ENCODE data around the gene AIP. TPM values are rescaled to one million over a fixed set of nuclear protein-coding genes. Genes with fewer than 3 reads are reported as not detected.
"Not testable (repeated sequence)": the region's sequence is repeated elsewhere in the genome, so short reads cannot be mapped to it uniquely, and the experiment has no call there.

Gene AIP
- total and polyA plus RNA-seq, 10 donors: 72.2 to 146 (median 92.6) TPM

DNA sequence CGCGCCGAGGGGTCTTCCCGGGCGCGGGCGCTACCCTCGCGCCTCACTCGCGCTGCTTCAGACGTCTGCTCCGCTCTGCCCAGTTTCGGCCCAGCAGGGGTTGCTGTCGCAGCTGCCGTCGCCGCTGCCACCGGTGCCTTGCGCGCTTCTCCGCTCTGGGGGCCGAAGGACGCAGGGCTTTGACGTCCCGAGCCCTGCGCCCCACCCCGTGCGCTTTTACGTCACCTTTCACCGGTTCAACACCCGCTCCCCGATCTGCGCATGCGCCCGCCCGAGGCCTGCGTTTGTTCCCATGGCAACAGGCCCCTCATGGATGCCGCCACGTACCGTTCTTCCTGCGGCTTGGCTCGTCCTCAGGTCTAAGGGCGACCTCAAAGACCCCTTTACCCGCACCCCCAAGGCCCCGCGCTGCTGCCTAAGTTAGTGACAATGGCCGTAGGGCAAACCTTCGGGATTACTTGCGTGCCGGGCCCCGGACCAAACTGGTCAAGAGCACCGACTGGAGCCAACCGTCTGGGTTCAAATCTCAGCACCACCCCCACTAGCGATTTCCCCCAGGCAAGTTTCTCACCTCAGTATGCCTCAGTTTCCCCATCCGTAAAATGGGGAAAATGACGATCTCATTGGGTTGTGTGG lies 25.8 kb downstream of the AIP start:
- TF ChIP-seq POLR2AphosphoS5 (IDR thresholded peaks at IDR 0.05) (peak; percentile 60 to 89 (median 65)), POLR2A (IDR thresholded peaks at IDR 0.05) (peak in 2 of 3 donors; percentile 23 to 66)
- TF ChIP-seq, protein P1, sequence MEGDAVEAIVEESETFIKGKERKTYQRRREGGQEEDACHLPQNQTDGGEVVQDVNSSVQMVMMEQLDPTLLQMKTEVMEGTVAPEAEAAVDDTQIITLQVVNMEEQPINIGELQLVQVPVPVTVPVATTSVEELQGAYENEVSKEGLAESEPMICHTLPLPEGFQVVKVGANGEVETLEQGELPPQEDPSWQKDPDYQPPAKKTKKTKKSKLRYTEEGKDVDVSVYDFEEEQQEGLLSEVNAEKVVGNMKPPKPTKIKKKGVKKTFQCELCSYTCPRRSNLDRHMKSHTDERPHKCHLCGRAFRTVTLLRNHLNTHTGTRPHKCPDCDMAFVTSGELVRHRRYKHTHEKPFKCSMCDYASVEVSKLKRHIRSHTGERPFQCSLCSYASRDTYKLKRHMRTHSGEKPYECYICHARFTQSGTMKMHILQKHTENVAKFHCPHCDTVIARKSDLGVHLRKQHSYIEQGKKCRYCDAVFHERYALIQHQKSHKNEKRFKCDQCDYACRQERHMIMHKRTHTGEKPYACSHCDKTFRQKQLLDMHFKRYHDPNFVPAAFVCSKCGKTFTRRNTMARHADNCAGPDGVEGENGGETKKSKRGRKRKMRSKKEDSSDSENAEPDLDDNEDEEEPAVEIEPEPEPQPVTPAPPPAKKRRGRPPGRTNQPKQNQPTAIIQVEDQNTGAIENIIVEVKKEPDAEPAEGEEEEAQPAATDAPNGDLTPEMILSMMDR (IDR thresholded peaks at IDR 0.05 in 8 of 11, conservative IDR thresholded peaks at IDR 0.05 in 3 of 11): peak in 1 of 11 experiments; percentile 4
- DNase-seq: peak; percentile 98
- peak overlapping the region; percentile 63 to 97 (median 86) for H3K4me3 ChIP-seq
- 1 to 2% (median 1%) methylated on average over 34 to 57 of the region's 57 CpGs for WGBS, 5 donors
- intact Hi-C loops (cut with DNase I; ENCODE audit: low total_unique reads): loop anchor here (5.0 kb wide), 1 partner anchor 111 kb away; no protein-coding TSS in a partner anchor
- H3K27ac ChIP-seq: peak overlapping the region; percentile 97 to 100 (median 98)
- peaks cover 0 to 10% (median 0%) of the 10 kb centered on the region in 6 donors for H3K36me3 ChIP-seq
- H3K27me3 ChIP-seq (replicated peaks in 1 of 7): peaks cover 0 to 35% (median 0%) of the 10 kb centered on the region in 7 donors
- H3K4me1 ChIP-seq: peaks cover 28 to 53% (median 47%) of the 10 kb centered on the region in 6 donors
- H3K9me3 ChIP-seq: no peaks in the 10 kb centered on the region

- no peak overlapping the region for H3K27ac ChIP-seq
- peaks cover 25 to 39% (median 37%) of the 10 kb centered on the region in 6 donors for H3K4me1 ChIP-seq
- intact Hi-C loops (cut with DNase I; ENCODE audit: low total_unique reads): no loop called here
- H3K9me3 ChIP-seq: no peaks in the 10 kb centered on the region
- WGBS, 5 donors: 22 to 39% (median 32%) methylated on average over 3 of the region's 3 CpGs
- peaks cover 0 to 32% (median 0%) of the 10 kb centered on the region in 7 donors for H3K27me3 ChIP-seq (replicated peaks in 1 of 7)
- TF ChIP-seq POLR2A (IDR thresholded peaks at IDR 0.05): no peak
- TF ChIP-seq POLR2AphosphoS5 (IDR thresholded peaks at IDR 0.05): no peak
- TF ChIP-seq, protein P1 (IDR thresholded peaks at IDR 0.05 in 8 of 11, conservative IDR thresholded peaks at IDR 0.05 in 3 of 11): no peak
- no peak for DNase-seq
- H3K36me3 ChIP-seq: peaks cover 0 to 10% (median 0%) of the 10 kb centered on the region in 6 donors
- no peak overlapping the region for H3K4me3 ChIP-seq
These were observed 27.2 kb downstream of the AIP start for GRCh38 chr11:67510023-67510345.

- Histone ChIP-seq H3K4me1 (peaks cover 12 to 23% (median 21%) of the 10 kb centered on the region in 6 donors), H3K27me3 (replicated peaks in 1 of 7) (peaks cover 0 to 31% (median 0%) of the 10 kb centered on the region in 7 donors)
- intact Hi-C loops (cut with DNase I; ENCODE audit: low total_unique reads); H3K4me3 ChIP-seq; H3K27ac ChIP-seq; DNase-seq; H3K9me3 ChIP-seq; H3K36me3 ChIP-seq: not testable (repeated sequence)
- WGBS, 5 donors: 89 to 95% (median 91%) methylated on average over 4 of the region's 4 CpGs
These were observed 28.7 kb downstream of the AIP start for GRCh38 chr11:67511558-67511957.

GRCh38 chr11:67514116-67514515 lies 31.3 kb downstream of the AIP start:
- peaks cover under 1 to 2% (median 1%) of the 10 kb centered on the region in 6 donors for H3K4me1 ChIP-seq
- no peak for DNase-seq

More at GRCh38 chr11:67514116-67514515, 31.3 kb downstream of the AIP start:
- no peak overlapping the region for H3K4me3 ChIP-seq
- no peaks in the 10 kb centered on the region for H3K9me3 ChIP-seq
- H3K36me3 ChIP-seq: no peaks in the 10 kb centered on the region
- no peak overlapping the region for H3K27ac ChIP-seq
- intact Hi-C loops (cut with DNase I; ENCODE audit: low total_unique reads): no loop called here
- H3K27me3 ChIP-seq (replicated peaks in 1 of 7): peaks cover 0 to 31% (median 0%) of the 10 kb centered on the region in 7 donors
- WGBS, 5 donors: 79 to 88% (median 81%) methylated on average over 7 of the region's 7 CpGs
- TF ChIP-seq POLR2AphosphoS5 (IDR thresholded peaks at IDR 0.05): no peak
- TF ChIP-seq, protein P1 (IDR thresholded peaks at IDR 0.05 in 8 of 11, conservative IDR thresholded peaks at IDR 0.05 in 3 of 11): no peak
- TF ChIP-seq POLR2A (IDR thresholded peaks at IDR 0.05): no peak

Data from spleen (tissue), 11 donors.